Measurements from ENCODE around the gene ATXN10.
"Not testable (repeated sequence)": the region's sequence is repeated elsewhere in the genome, so short reads cannot be mapped to it uniquely, and the experiment has no call there.

ATXN10 gene

GRCh38 chr22:45671783-45672563 is at the start of gene ATXN10:
Gene ATXN10, plus strand, starts transcription at chr22:45671834. Its CDS starts 230 bp downstream, at chr22:45672064.
- DNase-seq (ENCODE audit: low read depth), result peak; percentile 48

- DNase-seq (ENCODE audit: low read depth), result no peak
Measured at GRCh38 chr22:45621836-45622600, 49.6 kb upstream of the ATXN10 start.

DNA sequence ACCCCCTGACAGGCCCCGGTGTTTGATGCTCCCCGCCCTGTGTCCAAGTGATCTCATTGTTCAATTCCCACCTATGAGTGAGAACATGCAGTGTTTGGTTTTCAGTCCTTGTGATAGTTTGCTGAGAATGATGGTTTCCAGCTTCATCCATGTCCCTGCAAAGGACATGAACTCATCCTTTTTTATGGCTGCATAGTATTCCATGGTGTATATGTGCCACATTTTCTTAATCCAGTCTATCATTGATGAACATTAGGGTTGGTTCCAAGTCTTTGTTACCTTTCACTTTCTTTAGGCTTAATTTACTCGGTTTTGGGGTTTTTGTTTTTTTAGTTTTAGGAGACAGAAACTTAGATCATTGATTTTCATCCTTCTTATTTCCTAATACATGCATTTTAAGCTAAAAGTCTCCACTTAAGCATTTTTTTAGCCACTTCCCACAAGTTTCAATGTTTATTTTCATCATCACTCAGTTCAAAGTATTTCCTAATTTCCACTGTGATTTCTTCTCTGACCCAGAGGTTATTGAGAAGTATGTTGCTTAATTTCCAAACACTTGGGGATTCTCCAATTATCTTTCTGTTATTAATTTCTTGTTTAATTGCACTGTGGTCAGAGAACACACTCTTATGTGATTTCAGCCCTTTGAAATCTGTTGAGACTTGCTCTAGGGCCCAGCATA is 48.0 kb upstream of the ATXN10 start:
- DNase-seq (ENCODE audit: low read depth), result not testable (repeated sequence)

GRCh38 chr22:45626198-45626651 is 45.4 kb upstream of the ATXN10 start:
- DNase-seq (ENCODE audit: low read depth), result no peak

DNA sequence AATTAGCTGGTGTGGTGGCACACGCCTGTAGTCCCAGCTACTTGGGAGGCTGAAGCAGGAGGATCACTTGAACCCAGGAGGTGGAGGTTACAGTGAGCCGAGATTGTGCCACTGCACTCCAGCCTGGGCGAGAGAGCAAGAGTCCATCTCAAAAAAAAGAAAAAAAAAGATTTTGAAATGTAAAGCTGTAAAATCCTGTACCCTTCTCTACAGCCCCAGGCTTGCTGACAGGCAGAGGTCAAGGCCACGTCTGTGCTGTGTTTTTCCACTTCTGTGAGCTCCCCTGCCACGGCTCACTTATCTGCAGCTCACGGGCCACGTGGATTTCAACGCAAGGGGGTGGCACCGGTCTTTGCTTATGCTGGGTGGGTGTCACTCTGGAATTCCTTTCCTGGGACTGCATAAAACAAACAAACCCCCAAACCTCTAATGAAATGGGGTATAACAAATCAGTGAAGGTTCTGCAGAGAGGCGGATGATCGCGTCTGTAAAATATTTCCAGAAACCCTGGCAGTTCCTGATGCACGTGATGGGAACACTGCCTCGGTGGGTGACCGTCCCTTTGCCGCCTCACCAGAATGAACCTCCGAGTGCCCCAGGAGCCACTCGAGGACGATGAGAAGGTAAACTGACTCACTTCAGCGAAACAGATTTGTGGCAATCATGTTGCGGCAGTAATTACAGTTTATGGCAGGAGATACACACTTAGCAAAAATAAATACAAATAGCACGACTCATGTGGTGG is 44.0 kb upstream of the ATXN10 start:
- no peak for DNase-seq (ENCODE audit: low read depth)

DNA sequence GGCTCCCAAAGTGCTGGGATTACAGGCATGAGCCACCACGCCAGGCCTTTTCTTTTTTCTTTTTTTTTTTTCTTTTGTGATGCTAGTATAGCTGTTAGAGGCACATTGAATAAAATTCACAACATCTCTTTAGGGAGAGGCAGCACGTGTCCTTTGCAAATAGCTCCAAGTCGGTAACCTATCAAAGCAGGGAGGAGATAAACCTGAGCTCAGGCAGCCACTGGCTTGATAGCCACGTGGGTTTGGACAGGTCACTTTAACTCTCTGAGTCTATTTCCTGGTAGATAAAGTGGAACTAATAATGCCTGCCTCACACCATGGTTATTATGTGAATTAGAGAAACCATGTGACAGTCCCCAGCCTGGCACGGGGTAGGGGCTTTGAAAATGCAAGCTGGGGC is 43.1 kb upstream of the ATXN10 start:
- DNase-seq (ENCODE audit: low read depth), result no peak

DNA sequence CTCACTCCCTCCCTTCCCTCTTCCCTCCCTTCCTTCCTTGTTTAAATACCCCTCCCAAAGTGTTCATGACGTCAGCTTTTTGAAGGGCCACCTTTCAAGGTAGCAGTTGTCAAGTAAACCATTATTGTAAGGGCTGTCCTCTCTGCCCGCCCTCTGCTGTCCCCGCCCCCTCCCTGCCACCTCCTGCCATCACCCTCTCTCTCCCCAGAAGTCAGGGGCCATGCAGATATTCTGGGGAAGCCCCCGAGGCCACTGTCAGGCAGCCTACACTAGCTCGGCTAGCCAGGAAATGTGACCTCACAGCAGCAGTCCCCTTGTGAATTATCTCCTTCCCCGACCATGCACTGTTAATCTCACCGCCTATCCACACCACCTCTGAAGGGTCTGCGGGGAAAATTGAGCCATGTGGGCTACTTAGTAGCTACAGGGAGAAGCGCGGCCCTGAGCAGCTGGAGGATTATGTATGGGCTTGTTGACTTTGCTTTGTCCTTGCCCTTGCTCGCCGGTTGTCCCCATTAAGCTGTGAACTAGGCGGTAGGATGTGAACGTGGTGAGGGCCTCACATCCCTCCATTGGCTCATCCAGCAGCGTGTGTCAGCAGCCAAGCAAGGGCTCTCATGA is 42.1 kb upstream of the ATXN10 start:
- no peak for DNase-seq (ENCODE audit: low read depth)

DNA sequence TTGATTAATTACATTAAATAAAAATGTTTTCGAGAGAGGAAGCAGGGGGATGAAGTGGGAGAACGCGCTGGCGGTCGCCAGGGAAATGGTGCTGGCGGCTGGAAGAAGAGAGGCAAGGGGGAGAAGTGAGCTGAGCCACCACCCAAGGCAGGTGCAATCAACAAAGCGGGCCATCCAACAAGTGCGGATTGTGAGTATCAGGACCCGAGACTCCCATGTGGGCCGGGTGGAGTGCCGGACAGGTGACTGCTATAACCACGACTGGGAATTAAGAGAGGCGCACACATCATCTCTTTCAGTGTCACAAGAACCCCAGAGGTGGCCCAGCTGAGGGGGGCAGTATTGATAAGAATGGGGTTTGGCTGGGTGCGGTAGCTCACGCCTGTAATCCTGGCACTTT is 41.2 kb upstream of the ATXN10 start:
- no peak for DNase-seq (ENCODE audit: low read depth)

DNA sequence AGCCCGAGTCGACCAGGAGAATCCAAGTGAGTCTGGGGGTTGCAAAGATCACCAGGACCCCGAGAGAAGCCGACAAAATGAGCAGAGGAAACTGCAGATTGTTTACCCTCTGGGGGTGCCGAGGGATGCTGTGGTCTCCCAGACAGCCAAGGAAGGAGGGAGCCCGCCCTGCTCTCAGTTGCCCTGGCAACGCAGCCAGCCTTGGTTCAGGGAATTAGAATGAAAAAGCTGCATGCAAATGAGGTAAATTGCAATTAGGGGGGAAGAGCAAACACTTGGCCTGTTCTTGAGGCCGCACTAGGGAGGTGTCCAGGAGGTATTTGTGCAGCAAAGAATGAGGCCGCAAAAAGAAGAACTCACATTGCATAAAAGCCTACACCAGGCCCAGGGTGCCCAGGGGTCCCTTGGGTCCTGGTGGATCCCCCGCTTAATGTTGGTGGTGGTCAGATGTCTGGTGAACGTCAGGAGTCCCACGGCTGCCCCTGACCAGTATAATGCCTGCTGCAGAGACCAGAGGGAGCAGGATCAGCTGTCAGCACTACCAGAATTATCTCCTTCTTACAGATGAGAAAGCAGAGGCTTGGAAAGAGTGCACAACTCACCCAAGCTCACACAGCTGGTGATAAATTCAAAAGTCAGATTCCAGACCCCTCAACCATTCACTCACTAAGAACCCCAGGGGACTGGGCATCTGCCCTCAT is 40.3 kb upstream of the ATXN10 start:
- no peak for DNase-seq (ENCODE audit: low read depth)

DNA sequence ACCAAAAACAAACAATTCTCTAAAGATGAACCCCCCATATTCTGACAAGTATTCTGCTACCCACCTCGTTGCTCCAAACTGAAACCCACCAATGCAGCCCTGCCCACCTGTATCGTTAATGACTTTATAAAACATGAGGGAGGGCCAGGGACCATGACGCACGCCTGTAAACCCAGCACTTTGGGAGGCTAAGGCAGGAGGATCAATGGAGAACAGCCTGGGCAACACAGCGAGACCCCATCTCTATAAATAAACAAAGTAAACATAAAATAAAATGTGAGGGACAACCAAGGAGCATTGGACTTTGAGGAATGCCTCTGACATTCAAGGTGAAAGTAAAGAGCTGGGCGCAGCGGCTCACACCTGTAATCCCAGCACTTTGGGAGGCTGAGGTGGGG is 39.8 kb upstream of the ATXN10 start:
- DNase-seq (ENCODE audit: low read depth), result no peak

GRCh38 chr22:45632791-45633515 is 38.7 kb upstream of the ATXN10 start:
- no peak for DNase-seq (ENCODE audit: low read depth)

GRCh38 chr22:45636683-45637082 is 35.0 kb upstream of the ATXN10 start:
- no peak for DNase-seq (ENCODE audit: low read depth)

DNA sequence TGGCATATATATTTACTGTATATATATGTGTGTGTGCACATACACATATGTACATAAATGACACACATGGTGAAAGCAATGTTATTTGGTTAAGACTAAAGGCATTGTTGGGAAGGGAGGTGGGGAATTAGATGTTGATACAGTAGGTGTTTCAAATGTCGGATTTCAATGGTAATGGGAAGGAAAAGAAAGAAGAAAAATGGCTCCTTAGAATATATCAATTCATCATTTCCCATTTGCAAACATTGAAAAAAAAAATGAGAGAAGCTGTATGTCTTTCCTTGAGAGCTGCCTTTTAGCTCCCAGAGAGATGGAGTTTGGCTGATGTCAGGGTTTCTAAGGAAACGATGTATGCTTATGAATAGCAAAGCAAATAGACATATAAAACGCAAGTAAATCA is 33.4 kb upstream of the ATXN10 start:
- DNase-seq (ENCODE audit: low read depth), result no peak

DNA sequence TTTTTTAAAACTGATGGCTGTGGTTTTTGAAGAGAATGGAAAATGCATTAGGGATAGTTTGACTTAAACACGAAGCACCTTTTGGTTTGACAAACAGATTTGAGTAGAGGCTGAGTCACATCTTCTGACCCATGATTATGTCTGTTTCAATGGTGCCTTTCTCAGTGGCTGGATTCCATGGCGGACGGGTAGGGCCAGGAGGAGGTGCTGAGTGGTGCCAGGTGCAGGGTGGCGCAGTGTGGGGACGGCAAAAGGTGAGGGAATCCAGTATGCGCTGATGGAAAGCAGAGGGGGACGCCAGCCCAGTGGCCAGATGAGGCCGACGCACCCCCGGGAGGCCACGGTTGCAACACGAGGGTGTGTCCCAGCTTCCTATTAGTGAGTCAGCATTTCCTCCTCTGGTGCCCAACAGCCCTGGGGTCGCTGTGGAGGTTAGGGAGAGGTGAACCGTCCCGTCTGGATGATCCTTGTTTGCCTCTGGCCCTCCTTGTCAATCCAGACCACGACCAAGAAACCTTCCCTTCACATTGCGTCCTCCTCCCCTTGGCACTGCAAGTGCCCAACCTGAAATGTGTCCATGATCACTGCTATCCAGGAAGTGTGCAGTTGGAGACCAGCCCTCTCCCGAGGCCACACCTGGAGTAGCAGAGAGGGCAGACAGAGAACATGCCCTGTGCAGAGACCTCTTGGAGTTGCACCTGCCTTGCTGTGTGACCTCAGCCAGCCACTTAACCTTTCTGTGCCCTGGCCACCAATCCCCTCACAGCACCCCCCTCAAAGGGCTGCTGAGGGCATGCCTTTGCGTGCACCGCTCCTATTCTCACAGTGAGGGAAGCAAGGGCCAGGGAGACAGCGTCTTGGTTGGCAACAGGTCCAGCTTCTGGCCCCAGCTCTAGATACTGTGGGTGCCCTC is 32.5 kb upstream of the ATXN10 start:
- no peak for DNase-seq (ENCODE audit: low read depth)

GRCh38 chr22:45639747-45640102 is 31.9 kb upstream of the ATXN10 start:
- DNase-seq (ENCODE audit: low read depth), result no peak

- DNase-seq (ENCODE audit: low read depth), result no peak
Measured at GRCh38 chr22:45640291-45640940, 31.2 kb upstream of the ATXN10 start.

GRCh38 chr22:45640941-45641621 is 30.6 kb upstream of the ATXN10 start:
- DNase-seq (ENCODE audit: low read depth), result no peak

DNA sequence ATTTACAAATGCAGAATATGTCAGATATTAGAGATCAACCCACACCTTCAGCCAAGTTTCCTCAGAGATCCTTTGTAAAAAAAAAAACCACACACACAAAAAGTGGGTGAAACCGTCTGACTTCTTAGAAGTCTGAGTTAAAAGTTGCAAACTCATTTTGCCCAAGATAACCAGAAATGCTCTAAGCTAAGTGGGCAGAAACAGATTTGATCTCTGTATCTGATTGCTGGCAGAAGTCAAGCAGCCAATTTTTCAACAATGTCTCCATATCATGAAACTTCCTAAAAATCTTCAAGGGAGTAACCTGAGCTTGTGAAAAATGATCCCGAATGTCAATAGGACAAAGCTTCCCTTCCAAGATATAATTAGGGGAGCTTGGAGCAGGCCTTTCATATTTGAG is 28.6 kb upstream of the ATXN10 start:
- DNase-seq (ENCODE audit: low read depth), result no peak
